Amniotic stem cell (primary cell): ENCODE results near the gene ACADL.

ENCODE experiments used
- DNase-seq: peaks from one replicate; lab custom pipeline; 2025; lab: John Stamatoyannopoulos, UW

The ACADL gene

GRCh38 chr2:210224941-210225672 is at the start of gene ACADL:
TSS of gene ACADL (minus strand) at chr2:210225447. CDS start at chr2:210225263, 184 bp downstream.
- DNase-seq = no peak

DNA sequence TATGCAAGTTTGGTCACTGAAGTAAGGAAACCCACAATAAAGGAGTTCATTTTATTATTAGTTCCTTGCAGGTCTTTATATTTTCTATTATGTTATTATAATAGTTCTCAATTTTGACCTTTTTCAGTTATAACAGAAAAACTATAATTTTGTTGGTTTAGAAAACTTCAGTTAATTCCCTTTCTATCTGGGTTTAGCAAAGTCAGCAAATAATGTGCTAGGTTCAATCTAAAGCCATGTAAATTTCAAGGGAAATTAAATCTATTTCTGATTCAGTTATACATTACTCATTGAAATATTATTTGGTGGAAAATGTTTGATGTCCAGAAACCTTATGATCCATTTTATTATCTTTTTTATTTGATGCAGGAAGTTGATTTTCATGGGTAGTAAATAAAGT is 46.1 kb upstream of the ACADL start:
- no peak for DNase-seq

GRCh38 chr2:210269148-210269547 is 43.9 kb upstream of the ACADL start:
- no peak for DNase-seq

- no peak for DNase-seq
Observed at GRCh38 chr2:210268281-210268680, 43.0 kb upstream of the ACADL start.

DNA sequence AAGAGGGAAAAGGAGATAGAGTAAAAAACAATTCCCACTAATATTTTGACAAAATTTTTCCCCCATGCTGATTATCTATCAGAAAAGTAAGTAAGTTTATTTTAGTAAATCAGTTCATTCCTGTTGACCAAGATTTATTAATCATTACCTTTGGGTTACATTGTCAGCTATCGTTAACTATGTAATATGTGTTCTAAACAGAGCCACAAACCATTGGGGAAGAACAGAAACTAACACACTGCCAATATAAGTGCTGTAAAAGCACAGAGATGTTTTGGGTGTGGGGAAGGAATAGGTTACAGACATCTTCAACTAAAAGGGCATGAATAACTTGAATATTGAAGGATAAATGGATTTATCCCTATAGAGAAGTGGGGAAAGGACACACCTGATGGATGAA is 42.5 kb upstream of the ACADL start:
- no peak for DNase-seq

GRCh38 chr2:210264282-210264681 is 39.0 kb upstream of the ACADL start:
- DNase-seq = no peak

DNA sequence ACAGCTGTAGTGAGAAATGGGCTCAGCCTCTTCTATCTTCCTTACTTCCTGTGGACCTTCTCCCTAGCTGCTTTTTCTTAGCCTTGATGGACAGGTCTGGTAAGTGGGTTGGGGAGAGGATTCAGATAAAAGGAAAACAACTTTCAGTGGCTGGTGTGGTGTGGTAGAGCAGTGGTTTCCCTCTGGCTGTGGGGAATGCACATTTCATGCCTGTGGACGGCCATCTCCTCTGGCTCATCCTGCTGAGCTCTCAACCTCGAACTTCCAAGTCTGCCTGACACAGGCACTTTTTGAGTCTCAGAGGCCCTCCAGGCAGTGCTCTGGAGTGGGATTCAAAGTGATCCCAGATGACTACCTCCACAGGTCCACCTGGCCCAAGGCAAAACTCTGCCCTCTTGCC is 38.6 kb upstream of the ACADL start:
- no peak for DNase-seq

- no peak for DNase-seq
Observed at GRCh38 chr2:210262036-210262435, 36.8 kb upstream of the ACADL start.

- no peak for DNase-seq
Observed at GRCh38 chr2:210259687-210260086, 34.4 kb upstream of the ACADL start.

GRCh38 chr2:210252699-210253606 is 27.7 kb upstream of the ACADL start:
- no peak for DNase-seq

DNA sequence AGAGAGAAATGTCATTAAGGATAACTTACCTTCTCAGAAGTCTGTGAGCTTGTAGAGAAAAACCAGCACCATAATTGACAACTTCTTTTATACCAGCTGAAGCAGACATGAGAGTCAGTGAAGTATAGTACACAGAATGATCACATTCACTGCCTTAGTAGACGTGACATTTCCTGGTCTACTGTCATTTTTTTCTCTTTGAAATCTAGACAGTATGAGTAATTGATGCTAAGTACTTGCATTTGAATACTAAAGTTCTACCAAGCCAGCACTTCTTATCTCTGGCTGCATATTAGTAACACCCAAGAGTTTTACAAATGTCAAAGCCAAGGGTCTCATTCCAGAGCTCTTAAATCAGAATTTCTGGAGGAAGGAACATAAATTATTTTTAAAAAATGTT is 25.4 kb upstream of the ACADL start:
- DNase-seq = no peak

GRCh38 chr2:210233487-210233886 is 8.2 kb upstream of the ACADL start:
- DNase-seq = no peak

- DNase-seq = no peak
Observed at GRCh38 chr2:210230984-210231383, 5.7 kb upstream of the ACADL start.

DNA sequence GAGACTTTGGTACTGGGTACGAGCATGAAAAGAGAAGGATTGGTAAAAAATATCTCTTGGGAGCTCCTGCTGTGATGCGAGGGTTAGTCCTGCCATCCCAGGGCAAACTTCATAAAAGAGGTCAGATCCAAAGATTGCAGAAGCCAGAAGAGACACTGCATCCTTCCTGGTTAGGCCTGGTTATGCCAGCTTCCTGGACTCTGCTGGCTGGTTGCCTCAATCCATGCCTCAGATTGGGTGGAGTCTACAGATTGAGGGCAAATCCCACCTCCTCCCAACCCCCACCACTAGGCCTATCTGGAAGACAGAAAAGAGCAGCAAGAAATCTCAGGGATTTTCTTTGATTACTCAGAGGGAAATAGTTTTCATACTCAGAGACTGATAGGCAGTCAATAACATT is 5.3 kb upstream of the ACADL start:
- DNase-seq = no peak

GRCh38 chr2:210228586-210228985 is 3.3 kb upstream of the ACADL start:
- DNase-seq = no peak

DNA sequence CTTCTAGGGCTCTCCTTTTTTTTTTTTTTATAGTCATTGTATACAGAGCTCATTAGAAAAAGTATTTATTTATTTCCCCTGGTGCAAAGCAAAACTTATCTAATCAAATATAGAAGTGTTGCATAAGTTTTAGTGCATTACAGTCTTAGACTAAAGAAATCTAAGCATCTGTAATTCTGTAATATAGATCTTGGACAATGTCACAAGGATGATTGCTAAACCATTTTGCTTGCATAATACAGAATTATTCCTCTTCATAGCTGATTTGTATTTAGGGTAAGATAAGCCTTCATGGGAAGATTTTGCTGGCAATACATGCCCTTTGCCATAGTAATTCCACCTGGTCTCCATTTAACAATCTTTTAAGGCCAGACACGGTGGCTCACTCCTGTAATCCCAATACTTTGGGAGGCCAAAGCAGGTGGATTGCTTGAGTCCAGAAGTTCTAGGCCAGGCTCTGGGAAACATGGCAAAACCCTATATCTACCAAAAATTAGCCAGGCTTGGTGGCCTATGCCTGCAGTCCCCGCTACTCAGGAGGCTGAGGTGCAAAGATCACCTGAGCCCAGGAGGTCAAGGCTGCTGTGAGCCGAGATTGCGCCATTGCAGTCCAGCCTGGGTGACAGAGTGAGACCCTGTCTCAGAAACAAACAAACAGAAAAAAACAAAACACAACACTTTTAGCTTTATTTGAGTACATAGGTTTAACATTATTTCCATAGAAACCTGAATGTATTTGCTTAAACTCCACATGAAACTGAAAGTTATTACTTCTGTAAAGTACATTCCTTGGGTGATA is 2.2 kb upstream of the ACADL start:
- no peak for DNase-seq

- no peak for DNase-seq
Observed at GRCh38 chr2:210226223-210226622, 976 bp upstream of the ACADL start.

DNA sequence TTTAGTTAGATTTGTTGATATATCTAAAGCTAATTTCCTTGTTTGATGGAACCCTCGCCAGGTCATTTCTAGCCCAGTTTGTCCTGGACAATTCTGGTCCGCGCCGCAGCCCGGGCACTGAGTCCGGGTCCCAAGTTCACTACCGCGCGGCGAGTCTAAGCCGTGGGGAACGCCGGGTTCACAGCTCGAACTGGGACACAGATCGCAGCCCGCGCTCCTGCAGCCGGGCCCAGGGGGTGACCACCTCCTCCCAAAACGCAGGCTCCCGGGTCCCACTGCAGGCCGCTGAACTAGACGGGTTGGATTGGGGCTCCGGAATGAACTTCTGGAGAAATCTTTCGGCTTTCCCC is 681 bp downstream of the ACADL start:
- DNase-seq = no peak

DNA sequence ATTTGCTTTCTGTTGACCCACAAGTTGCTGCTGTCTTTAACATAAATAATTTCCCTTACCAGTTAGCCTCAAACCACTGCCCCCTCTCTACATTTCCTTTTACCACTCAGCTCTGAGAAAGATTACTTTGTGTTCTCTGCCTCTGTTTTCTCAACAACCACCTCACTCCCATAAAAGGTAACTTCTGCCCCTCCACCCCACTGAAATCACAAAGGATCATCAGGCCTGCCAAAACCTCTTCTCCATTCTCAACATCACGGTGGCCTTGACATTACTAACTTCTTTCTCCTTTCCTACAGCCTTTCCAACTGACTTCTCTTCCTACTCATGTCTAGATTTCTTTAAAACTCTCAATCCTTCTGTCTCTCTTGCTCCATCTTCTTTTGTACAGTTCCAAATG is 10.1 kb downstream of the ACADL start:
- no peak for DNase-seq

GRCh38 chr2:210210185-210210584 is 15.1 kb downstream of the ACADL start:
- no peak for DNase-seq

DNA sequence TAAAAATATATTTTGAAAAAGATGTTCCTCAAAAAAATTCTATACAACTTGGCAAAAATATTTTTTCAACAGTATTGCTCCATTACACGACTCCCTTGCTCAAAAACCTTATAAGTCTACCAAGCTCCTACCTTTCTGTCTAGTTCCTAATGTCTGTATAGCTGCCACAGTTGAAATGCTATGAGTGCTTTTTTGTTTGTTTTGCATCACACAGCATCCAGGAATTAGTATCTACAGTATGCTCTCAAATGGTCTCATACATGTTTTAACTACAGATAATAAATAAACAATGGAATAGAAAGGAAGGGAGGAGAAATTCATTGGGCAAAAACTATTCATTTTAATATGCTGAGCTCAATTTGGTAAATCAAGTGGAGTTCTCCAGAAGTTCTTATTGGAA is 17.3 kb downstream of the ACADL start:
- no peak for DNase-seq

DNA sequence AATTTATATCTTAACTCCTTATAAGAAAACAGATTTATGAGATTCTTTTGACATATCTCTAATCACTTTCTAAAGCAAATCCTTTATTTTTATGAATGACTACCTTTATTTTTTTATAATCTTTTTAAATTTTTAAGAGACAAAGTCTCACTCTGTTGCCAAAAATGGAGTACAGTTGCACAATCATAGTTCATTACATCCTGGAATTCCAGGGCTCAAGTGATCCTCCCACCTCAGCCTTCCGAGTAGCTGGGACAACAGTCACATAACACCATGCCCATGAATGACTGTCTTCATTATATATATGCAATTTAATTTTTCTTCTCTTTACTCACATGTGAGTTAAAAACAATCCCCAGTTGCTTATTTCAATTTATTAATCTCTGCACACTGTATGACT is 21.7 kb downstream of the ACADL start:
- no peak for DNase-seq

DNA sequence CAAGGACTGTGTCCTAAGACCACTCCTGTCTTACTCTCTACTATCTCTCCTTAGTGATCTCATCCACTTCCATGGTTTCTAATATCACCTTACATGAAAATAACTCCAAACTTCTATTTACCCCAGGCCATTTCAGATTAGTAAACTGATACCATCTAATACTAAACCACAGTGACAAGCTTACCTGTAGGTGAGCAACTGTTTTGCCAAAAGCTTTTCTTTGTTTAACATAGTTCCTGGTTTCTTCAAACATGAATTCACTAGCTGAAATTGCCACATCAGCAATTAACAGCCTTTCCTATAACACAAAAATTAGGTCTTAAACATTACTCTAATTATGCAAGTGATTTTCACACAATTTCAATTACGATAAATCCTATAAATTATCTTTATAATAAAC is 22.1 kb downstream of the ACADL start:
- DNase-seq = no peak
